Tibial artery (tissue), 4 donors: ENCODE data around the gene TMEM14A.
"Not testable (repeated sequence)": the region's sequence is repeated elsewhere in the genome, so short reads cannot be mapped to it uniquely, and the experiment has no call there.

Experiments
- DNase-seq, 2 donors: peaks; one replicate each; pipeline ENCODE4 v3.0.0-alpha.2; 2019
- H3K27ac ChIP-seq, 2 donors: fragments of 200-600 bp; sonication (generic) in 1 of 2; 1 replicate in 1 of 2; 2 replicates in 1 of 2; pipeline ENCODE4 v1.5.1; 2018 to 2019; ENCODE audit warnings: mild to moderate bottlenecking in 1 of 2
- H3K27me3 ChIP-seq, 2 donors: fragments of 200-600 bp; sonication (generic) in 1 of 2; one replicate each; pipeline versions ENCODE4 v1.5.1 to v1.6.0; 2016 to 2019
- H3K36me3 ChIP-seq, 3 donors: fragments of 200-600 bp; sonication (generic) in 2 of 3; one replicate each; pipeline ENCODE4 v1.5.1; 2016 to 2019; ENCODE audit warnings: mild to moderate bottlenecking in 2 of 3
- H3K4me1 ChIP-seq, 4 donors: fragments of 200-600 bp; sonication (generic) in 2 of 4; 1 replicate in 3 of 4; 2 replicates in 1 of 4; pipeline ENCODE4 v1.5.1; 2016 to 2019
- H3K4me3 ChIP-seq, 2 donors: fragments of 200-600 bp; sonication (generic) in 1 of 2; 1 replicate in 1 of 2; 2 replicates in 1 of 2; pipeline ENCODE4 v1.5.1; 2018 to 2019; ENCODE audit warnings: mild to moderate bottlenecking in 2 of 2
- H3K9me3 ChIP-seq, 3 donors: fragments of 200-600 bp; sonication (generic) in 1 of 3; one replicate each; pipeline ENCODE4 v1.5.1; 2016 to 2019
- CTCF ChIP-seq, 2 experiments: fragments of 200-600 bp in 1 of 2; fragments of 450-650 bp in 1 of 2; IDR thresholded peaks; one replicate each; pipeline ENCODE4 v1.5.1; 2017 to 2019; ENCODE audit warnings: antibody characterized with exemption in 2 of 2, mild to moderate bottlenecking in 1 of 2, moderate library complexity in 1 of 2
- intact Hi-C: fragments of 100-400 bp; cut with DNase I; formaldehyde crosslinking; loops from one replicate; pipeline ENCODE4 v1.15.0; 2023; ENCODE audit warnings: low total_unique reads

Gene TMEM14A

GRCh38 chr6:52696418-52696817 is 25.5 kb downstream of the TMEM14A start:
- intact Hi-C loops: no loop called here
- no peak for TF ChIP-seq CTCF (IDR thresholded peaks at IDR 0.05)
- Histone ChIP-seq H3K9me3 (no peaks in the 10 kb centered on the region), H3K4me3 (no peak overlapping the region), H3K27me3 (no peaks in the 10 kb centered on the region), H3K4me1 (no peaks in the 10 kb centered on the region), H3K36me3 (peaks cover 0 to under 1% (median 0%) of the 10 kb centered on the region in 3 donors), H3K27ac (no peak overlapping the region)
- DNase-seq: no peak

DNA sequence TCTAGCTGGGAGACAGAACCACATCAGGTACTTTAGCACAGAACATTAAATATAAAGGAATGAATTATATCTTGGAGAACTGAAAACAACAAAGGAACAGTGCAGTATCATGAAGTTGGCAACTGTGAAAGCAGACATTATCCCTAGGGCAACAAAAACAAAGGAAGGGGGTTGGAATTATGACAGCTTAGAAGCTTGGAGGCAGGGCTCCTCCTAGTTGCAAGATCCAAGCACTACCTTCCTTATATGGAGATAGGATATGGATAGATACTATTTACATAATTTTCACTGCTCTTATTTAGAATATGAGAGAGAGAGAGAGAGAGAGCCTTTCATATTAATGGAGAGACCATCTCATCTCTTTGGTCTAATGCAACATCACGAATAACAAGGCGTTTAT is 27.0 kb downstream of the TMEM14A start:
- no peaks in the 10 kb centered on the region for H3K4me1 ChIP-seq
- H3K9me3 ChIP-seq: no peaks in the 10 kb centered on the region
- no peak overlapping the region for H3K27ac ChIP-seq
- H3K27me3 ChIP-seq: no peaks in the 10 kb centered on the region
- DNase-seq: no peak
- no peaks in the 10 kb centered on the region for H3K36me3 ChIP-seq
- TF ChIP-seq CTCF (IDR thresholded peaks at IDR 0.05): no peak
- intact Hi-C loops: no loop called here
- H3K4me3 ChIP-seq: no peak overlapping the region

DNA sequence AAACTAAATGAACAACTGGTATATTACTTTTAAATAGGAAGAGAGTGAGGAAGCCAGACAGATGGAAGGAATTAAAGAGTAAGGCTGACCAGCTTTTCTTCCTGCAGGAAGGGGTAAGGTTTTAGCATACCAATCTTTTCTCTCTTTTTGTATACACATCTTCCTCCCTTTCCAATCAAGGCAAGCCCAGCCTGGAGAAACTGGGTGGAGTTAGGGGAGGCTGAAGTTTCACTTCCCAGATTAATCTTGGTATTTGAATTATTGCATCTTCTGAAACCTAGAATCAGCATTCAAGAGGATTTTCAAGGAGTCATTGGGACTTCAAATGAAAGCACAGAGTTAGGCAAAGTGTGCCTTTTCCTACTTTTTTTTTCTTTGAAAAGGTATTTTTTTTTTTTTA is 33.1 kb downstream of the TMEM14A start:
- Histone ChIP-seq H3K9me3 (no peaks in the 10 kb centered on the region), H3K27me3 (no peaks in the 10 kb centered on the region), H3K4me3 (no peak overlapping the region), H3K36me3 (no peaks in the 10 kb centered on the region), H3K27ac (no peak overlapping the region), H3K4me1 (no peaks in the 10 kb centered on the region)
- no peak for TF ChIP-seq CTCF (IDR thresholded peaks at IDR 0.05)
- intact Hi-C loops: no loop called here
- DNase-seq: no peak

GRCh38 chr6:52704781-52705502 is 34.0 kb downstream of the TMEM14A start:
- H3K9me3 ChIP-seq, DNase-seq, H3K27me3 ChIP-seq, H3K4me3 ChIP-seq, H3K36me3 ChIP-seq, intact Hi-C loops, H3K4me1 ChIP-seq, H3K27ac ChIP-seq: not testable (repeated sequence)

DNA sequence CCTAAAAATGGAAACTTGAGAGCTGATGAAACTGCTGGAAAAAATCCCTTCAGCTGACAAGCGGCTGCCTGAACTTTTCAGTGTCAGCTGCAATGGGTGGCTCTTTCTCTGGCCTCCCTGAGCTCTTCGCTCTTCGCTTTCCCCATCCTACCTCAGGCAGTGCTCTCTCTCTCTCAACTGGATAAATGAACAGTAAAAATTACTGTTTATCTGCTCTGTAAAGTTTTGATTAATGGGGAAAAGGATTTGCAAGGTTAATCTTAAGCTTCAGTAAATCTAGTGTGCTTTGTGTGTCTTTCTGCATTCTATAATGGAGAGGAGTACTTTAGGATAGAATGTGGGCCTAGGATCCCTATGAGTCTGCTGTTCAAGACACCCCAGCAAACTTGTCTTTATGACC is 35.1 kb downstream of the TMEM14A start:
- Histone ChIP-seq H3K27ac (no peak overlapping the region), H3K36me3 (no peaks in the 10 kb centered on the region), H3K27me3 (no peaks in the 10 kb centered on the region), H3K4me3 (no peak overlapping the region), H3K9me3 (no peaks in the 10 kb centered on the region), H3K4me1 (no peaks in the 10 kb centered on the region)
- no peak for TF ChIP-seq CTCF (IDR thresholded peaks at IDR 0.05)
- DNase-seq: no peak
- intact Hi-C loops: no loop called here

DNA sequence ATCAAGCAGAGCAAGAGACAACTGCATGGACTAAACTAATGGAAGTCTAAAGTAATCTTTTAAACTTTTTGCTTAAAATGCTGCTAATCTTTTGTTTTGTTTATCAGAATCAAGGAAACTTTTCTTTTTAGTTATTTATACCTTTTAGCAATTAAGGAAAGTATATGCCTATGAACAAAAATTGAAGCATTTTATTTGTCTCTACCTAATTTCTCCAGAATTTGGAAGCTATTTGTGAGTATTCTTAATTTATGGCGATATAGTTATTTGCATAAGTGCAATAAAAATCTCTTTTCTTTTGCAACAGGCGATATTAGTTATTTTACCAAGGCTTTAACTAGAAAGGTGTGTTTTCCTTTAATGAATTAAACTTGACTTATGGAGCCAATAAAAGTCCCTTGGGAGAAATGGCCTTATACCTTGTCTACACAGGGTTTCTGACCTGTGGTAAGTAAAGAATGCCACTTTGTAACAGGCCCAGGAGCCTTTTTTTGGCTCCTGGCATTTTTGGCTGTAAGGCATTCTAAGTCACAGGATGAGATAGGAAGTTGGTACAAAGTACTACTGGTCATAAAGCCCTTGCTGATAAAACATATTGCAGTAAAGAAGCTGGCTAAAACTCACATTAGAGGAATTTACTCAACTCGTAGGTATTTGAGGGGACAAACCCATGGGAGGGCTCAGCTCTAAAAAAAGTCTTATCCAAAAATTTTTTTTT is 37.2 kb downstream of the TMEM14A start:
- Histone ChIP-seq H3K4me3 (no peak overlapping the region), H3K27me3 (no peaks in the 10 kb centered on the region), H3K36me3 (no peaks in the 10 kb centered on the region), H3K9me3 (no peaks in the 10 kb centered on the region), H3K27ac (no peak overlapping the region), H3K4me1 (no peaks in the 10 kb centered on the region)
- no peak for TF ChIP-seq CTCF (IDR thresholded peaks at IDR 0.05)
- no peak for DNase-seq
- intact Hi-C loops: no loop called here
